Measurements from ENCODE around the gene GBE1. TPM values are rescaled to one million over a fixed set of nuclear protein-coding genes. Genes with fewer than 3 reads are reported as not detected.

The GBE1 gene
- total RNA-seq, 1 experiment from 2014 or later: 35.4 TPM

DNA sequence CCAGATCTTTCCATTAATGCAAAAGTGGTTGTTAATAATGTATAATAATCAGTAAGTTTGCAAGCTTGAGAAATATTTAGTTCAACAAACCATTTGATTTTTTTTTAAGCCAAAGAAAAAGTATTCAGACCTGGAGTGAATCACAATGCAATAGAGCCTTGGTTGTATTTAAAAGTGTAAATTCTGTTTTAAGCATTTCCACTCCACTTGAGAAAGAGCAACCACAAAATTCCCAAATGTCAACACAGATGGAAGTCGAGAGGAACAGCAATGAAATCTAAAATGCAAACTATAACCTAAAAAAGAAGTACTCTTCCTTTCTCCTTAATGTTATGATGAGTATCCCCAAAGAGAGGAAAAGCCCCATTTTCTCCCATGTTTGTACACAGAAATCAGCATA, 20.2 kb downstream of the GBE1 start:
- H3K9me3 ChIP-seq (replicated peaks): no peaks in the 10 kb centered on the region
- peaks cover 59% of the 10 kb centered on the region for H3K4me1 ChIP-seq
- H3K36me3 ChIP-seq: no peaks in the 10 kb centered on the region
- no peak for DNase-seq
- no peaks in the 10 kb centered on the region for H3K27me3 ChIP-seq
- H3K4me3 ChIP-seq: no peak overlapping the region
- peak overlapping the region; percentile 20 for H3K27ac ChIP-seq

DNA sequence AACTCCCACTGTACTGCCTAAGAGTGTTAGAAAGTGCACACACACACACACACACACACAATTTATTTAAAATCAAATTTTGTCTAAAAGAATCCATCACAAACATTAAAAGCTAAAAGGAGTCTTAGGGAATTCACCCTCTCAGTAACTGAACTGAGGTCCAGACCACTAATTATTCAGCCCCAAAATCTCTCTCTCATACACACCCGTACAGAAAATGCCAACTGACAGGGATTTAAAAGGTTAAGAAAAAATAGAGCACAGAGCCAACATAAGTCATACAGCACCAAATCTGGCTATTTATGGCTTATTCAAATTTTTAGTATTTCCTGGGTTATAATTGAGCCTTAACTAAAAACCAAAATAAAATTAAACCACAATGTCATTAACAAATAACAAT, 20.7 kb downstream of the GBE1 start:
- Histone ChIP-seq H3K4me3 (no peak overlapping the region), H3K4me1 (peaks cover 59% of the 10 kb centered on the region), H3K27me3 (no peaks in the 10 kb centered on the region), H3K36me3 (no peaks in the 10 kb centered on the region), H3K27ac (peak overlapping the region; percentile 20; the same call in 1 of the 2 replicates), H3K9me3 (replicated peaks) (no peaks in the 10 kb centered on the region)
- DNase-seq: no peak

DNA sequence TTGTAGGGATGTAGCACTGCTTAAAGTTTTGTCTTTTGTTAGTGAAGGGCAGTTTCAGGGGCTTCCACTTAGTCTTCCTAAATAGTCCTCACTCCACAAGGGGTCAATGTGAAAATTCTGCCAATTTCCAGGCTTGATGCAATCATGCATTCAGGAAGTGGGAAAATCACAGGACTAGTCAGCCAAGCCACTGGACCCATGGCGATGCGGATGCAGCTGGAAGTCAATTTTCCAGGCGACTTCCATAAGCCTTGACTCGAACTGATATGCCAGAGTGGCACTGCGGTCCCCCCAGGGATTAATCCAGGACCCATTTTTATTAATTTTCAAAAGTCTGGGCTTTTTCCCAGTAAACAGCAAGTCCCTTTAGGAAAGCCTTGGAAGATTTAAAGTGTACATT, 26.1 kb downstream of the GBE1 start:
- Histone ChIP-seq H3K27ac (no peak overlapping the region), H3K4me1 (peaks cover 11% of the 10 kb centered on the region)

DNA sequence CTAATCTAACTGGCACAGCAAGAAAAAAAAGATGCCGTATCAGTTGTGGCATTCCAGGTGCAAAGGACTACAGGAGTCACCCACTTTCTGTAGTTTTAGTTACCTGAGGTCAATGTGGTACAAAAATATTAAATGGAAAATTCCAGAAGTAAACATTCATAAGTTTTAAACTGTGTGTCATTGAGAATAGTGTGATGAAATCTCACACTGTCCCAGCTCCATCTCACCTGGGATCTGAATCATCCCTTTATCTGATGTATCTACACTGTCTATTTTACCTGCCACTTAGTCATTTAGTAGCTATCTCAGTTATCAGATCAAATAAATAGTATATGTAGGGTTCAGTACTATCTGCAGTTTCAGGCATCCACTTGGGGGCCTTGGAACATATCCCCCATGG, 26.7 kb downstream of the GBE1 start:
- no peak overlapping the region for H3K4me3 ChIP-seq
- peaks cover 7% of the 10 kb centered on the region for H3K4me1 ChIP-seq
- no peaks in the 10 kb centered on the region for H3K27me3 ChIP-seq
- H3K27ac ChIP-seq: no peak overlapping the region
- H3K9me3 ChIP-seq (replicated peaks): no peaks in the 10 kb centered on the region
- H3K36me3 ChIP-seq: no peaks in the 10 kb centered on the region
- DNase-seq: no peak

More for the DNA sequence above, 26.1 kb downstream of the GBE1 start:
- H3K36me3 ChIP-seq: no peaks in the 10 kb centered on the region
- H3K27me3 ChIP-seq: no peaks in the 10 kb centered on the region
- no peak overlapping the region for H3K4me3 ChIP-seq
- no peaks in the 10 kb centered on the region for H3K9me3 ChIP-seq (replicated peaks)
- no peak for DNase-seq

DNA sequence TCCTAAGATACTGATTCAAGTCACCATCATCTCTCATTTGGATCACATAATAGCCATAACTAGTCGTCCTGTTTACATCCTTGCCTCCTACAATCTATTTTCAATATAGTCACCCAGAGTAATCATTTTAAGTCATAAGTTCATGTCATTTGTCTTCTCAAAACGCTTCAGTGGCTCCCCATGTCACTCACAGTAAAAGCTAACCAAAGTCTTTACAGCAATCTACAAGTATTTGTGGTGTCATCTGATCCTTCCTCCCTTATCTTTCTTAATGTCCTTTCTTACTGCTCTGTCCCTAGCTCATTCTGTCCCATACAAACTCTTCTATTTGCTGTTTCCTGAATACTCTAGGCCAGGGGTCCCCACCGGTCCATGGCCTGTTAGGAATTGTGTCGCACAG, 28.8 kb downstream of the GBE1 start:
- Histone ChIP-seq H3K4me3 (no peak overlapping the region), H3K4me1 (peaks cover 3% of the 10 kb centered on the region; the same call in 1 of the 2 replicates), H3K9me3 (replicated peaks) (no peaks in the 10 kb centered on the region), H3K36me3 (no peaks in the 10 kb centered on the region), H3K27ac (no peak overlapping the region), H3K27me3 (no peaks in the 10 kb centered on the region)
- DNase-seq: no peak

DNA sequence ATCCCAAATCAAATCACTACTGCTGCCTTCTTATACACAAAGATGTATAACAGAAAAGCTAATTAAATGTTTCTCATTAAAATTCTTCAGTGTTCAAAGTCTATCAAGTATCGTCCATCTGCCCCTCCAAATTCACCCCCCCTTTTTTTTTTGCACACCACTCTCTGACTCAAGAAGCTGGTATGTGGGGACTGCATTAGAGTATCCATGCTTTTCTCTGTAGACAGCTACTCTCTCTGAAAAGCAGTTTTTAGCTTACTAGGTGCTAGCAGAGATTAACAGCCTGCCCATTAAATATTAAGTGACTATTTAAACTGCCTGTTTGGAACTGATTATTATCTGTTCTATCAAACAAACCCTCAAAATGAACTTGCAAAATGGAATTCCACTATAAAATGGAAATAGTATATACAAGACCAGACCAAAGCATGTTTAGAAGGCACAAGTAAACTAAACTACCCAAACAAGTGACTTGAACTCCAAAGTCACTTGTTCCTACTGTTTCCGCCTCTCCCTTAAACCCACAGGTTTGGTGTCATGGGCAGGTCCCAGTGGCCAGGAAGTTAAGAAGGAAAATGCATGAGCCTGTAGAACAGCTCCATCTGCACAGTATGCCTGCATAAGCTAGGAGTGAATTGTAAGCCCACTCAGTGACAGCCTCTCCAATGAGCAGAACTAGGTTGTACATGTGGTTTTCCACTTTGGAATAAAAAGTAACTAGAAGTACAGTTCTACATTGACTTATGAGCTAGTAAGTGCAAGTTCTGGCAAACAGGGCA, 32.5 kb downstream of the GBE1 start:
- Histone ChIP-seq H3K36me3 (no peaks in the 10 kb centered on the region), H3K9me3 (replicated peaks) (no peaks in the 10 kb centered on the region), H3K27ac (no peak overlapping the region), H3K27me3 (no peaks in the 10 kb centered on the region), H3K4me3 (no peak overlapping the region), H3K4me1 (no peaks in the 10 kb centered on the region)
- DNase-seq: no peak

DNA sequence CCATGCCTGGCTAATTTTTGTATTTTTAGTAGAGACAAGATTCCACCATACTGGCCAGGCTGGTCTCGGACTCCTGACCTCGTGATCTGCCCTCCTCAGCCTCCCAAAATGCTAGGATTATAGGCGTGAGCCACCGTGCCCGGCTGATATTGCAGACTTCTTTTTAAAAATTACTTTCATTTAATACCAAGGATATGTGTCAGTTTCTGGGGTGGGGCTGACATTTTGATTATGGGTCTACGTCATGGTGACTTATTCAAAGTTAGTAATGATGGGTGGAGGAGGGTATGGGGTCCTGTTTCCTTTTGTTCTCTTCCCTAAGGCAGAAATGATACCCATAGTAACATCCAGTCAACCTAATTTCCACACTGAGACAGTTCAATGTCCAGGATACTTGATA, 34.7 kb downstream of the GBE1 start:
- Histone ChIP-seq H3K4me1 (no peaks in the 10 kb centered on the region; the same call in 1 of the 2 replicates), H3K9me3 (replicated peaks) (no peaks in the 10 kb centered on the region), H3K27ac (no peak overlapping the region), H3K27me3 (no peaks in the 10 kb centered on the region), H3K36me3 (no peaks in the 10 kb centered on the region), H3K4me3 (no peak overlapping the region)
- DNase-seq: no peak

DNA sequence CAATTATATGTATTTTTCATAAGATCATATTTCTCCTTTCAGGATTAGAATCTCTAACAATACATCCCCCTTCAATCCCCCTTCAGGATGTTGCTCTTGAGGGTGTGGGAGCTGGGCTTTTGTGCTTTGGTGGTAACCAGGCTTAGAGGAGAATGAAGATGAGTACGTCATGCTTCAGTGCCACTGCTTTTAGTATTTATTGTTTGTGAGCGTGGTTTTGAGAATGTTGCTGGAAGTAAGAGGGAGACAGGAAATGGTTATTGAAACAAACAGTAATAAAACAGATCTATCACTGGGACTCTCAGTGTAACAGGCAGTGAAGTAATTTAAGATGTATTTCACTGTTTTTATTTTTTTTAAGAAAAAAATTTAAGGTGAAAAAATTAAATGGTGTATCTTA, 35.3 kb downstream of the GBE1 start:
- Histone ChIP-seq H3K36me3 (no peaks in the 10 kb centered on the region), H3K4me1 (no peaks in the 10 kb centered on the region; the same call in 1 of the 2 replicates), H3K27me3 (no peaks in the 10 kb centered on the region), H3K4me3 (no peak overlapping the region), H3K27ac (no peak overlapping the region), H3K9me3 (replicated peaks) (no peaks in the 10 kb centered on the region)
- DNase-seq: no peak

DNA sequence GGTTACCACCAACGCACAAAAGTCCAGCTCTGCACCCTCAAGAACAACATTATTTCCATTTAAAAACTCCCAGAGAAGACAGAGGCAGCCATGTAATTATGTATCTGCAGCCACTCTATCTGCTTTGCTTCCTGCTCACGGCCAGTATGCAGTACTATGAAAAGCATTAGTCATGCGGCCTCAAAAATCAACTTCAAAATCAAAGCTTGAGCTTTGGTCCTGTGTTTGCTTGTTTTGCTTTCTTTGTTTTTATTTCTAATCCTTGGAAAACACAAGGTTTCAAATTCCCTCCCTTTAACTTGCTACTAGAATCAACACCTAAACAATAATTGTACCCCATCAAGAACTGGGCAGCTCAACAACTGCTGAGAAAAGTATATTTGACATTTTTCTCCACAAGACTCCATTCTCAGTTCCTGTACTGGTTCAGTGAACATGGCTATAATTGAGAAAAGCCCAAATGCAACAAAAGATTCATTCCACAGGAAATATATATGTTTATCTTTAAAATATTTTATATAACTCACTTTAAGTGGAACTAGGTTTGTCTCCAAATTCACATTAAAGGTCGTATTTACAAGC, 37.6 kb downstream of the GBE1 start:
- Histone ChIP-seq H3K4me3 (no peak overlapping the region), H3K27me3 (no peaks in the 10 kb centered on the region), H3K36me3 (no peaks in the 10 kb centered on the region), H3K4me1 (no peaks in the 10 kb centered on the region; the same call in 1 of the 2 replicates), H3K9me3 (replicated peaks) (no peaks in the 10 kb centered on the region), H3K27ac (no peak overlapping the region; the same call in 1 of the 2 replicates)
- DNase-seq: peak in 1 of 2 experiments; percentile 16

DNA sequence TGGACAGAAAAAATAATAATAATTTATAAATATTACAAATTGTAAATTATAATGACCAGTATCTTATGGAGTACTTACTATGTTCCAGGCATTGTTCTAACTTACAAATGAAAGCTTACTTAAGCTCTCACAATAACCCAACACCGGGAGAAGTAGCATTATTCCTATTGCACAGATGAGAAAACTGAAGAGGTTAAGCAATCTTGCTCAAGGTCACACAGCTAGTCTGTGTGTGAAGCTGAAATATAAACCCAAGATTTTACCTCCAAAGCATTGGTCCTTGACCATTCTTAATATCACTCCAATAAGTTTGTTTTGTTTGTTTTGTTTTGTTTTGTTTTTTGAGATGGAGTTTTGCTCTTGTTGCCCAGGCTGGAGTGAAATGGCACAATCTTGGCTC, 43.1 kb downstream of the GBE1 start:
- no peak overlapping the region for H3K27ac ChIP-seq
- no peaks in the 10 kb centered on the region for H3K27me3 ChIP-seq
- peaks cover 5% of the 10 kb centered on the region; the same call in 1 of the 2 replicates for H3K4me1 ChIP-seq
- no peak overlapping the region for H3K4me3 ChIP-seq
- DNase-seq: no peak
- H3K36me3 ChIP-seq: no peaks in the 10 kb centered on the region
- no peaks in the 10 kb centered on the region for H3K9me3 ChIP-seq (replicated peaks)

DNA sequence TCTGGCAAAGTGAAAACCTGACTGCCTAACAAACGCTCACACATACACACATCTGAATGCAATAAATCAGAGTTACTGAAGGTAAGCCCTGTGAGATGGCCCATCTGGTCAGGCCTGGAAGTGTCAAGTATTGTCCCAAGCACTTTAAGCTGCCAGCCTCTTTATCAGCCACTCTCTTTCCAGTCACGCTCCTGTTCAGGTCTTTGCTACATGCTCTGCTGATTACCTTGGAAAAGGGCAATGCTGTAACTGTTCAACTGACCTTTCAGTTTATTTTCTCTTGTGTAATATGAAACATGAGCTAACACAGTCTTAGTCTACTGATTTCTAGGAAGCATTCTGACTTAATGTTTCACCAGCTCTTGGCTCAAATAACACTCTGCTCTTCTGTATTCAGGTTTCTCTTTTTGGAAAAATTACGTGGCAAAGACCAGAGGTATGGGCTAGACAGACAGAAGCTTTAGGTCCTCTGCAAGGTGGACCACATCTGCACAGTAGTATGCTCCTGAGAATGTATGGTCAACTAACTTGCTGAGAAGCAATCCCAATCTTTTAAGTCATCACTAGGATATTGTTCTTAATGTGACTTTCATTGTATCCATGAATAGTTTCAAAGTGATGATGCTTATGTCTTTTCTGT, 44.5 kb downstream of the GBE1 start:
- Histone ChIP-seq H3K4me3 (no peak overlapping the region), H3K9me3 (replicated peaks) (no peaks in the 10 kb centered on the region), H3K4me1 (peaks cover 5% of the 10 kb centered on the region; the same call in 1 of the 2 replicates), H3K27ac (no peak overlapping the region), H3K27me3 (no peaks in the 10 kb centered on the region), H3K36me3 (no peaks in the 10 kb centered on the region)
- DNase-seq: peak in 1 of 2 experiments; percentile 24

DNA sequence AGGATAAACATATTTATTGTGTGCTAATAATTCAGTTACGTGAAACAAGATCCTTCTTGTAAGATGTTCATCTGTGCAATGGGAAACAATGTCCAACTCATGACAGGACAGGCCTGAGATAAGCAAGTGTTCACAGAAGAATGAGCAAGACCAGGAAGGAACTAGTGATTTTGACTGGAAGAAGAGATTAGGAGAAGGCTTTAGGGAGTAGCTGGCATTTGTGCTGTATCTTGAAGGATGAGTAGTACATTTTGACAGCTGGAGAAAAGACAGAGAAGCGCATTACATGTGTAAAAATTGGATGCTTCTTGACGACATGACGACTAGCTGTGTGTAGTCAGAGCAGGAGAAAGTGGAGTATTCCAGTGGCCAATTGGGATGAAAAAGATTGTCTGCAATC, 48.4 kb downstream of the GBE1 start:
- peaks cover 5% of the 10 kb centered on the region; the same call in 1 of the 2 replicates for H3K4me1 ChIP-seq
- H3K4me3 ChIP-seq: no peak overlapping the region
- H3K9me3 ChIP-seq (replicated peaks): no peaks in the 10 kb centered on the region
- H3K27ac ChIP-seq: no peak overlapping the region
- no peaks in the 10 kb centered on the region for H3K36me3 ChIP-seq
- no peaks in the 10 kb centered on the region for H3K27me3 ChIP-seq
- DNase-seq: no peak

DNA sequence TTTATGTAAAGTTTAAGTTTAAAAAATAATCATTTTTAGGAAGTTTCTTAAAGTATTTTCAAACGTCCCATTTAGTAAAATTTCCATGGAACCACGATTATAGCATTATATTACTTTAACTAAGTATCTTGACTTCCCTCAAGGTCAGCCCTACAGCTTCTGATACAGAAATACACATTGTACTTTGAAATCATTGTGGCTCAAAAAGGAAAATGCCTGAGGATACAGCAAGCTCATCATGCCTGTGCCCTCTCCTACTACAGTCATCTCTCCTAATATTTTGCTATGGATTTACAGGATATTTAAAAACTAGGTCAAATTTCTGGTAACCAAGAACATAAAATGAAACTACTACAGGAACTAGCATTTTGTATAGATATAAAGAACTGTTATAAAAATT, 51.8 kb downstream of the GBE1 start:
- H3K27me3 ChIP-seq: no peaks in the 10 kb centered on the region
- no peaks in the 10 kb centered on the region for H3K36me3 ChIP-seq
- H3K27ac ChIP-seq: no peak overlapping the region
- no peaks in the 10 kb centered on the region for H3K4me1 ChIP-seq
- no peak for DNase-seq
- H3K9me3 ChIP-seq (replicated peaks): no peaks in the 10 kb centered on the region
- H3K4me3 ChIP-seq: no peak overlapping the region

DNA sequence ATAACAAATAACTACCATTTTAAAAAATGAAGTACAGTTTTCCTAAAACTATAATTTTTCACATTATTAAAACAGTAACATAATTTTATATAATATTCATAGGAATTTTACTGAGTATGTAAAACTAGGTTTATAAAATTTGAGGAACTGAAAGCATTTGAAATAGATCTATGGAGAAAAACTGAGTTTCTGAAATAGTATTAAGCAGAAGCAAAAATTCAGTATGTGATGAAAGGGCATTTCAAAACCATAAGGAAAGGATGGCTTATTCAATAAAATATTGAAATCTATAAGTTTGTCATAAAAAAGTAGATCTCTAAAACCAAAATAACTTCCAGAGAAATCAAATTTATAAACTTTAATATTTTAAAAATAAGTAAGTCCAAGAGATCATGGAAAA, 53.4 kb downstream of the GBE1 start:
- no peaks in the 10 kb centered on the region for H3K4me1 ChIP-seq
- no peak for DNase-seq
- H3K27me3 ChIP-seq: no peaks in the 10 kb centered on the region
- H3K36me3 ChIP-seq: no peaks in the 10 kb centered on the region
- no peaks in the 10 kb centered on the region for H3K9me3 ChIP-seq (replicated peaks)
- no peak overlapping the region for H3K4me3 ChIP-seq
- H3K27ac ChIP-seq: no peak overlapping the region

DNA sequence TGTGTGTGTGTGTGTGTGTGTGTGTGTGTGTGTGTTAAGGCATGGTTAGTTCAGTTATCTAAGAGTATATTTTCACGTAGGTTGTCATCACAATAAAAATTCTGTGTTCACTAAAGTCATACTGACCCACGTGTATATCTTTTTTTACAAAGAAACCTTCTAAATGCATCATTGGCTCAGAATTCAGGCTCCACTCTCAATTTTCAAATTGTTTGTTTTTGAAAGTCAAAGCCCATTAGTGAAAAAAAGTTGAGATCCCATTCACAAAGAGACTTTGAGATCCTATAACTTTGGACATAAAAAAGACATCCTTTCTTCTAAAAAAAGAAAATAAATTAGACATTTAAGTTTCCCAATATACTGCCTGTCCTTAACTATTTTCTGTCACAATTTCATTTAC, 59.3 kb downstream of the GBE1 start:
- H3K4me3 ChIP-seq: no peak overlapping the region
- no peak overlapping the region for H3K27ac ChIP-seq
- no peaks in the 10 kb centered on the region for H3K9me3 ChIP-seq (replicated peaks)
- H3K4me1 ChIP-seq: no peaks in the 10 kb centered on the region
- no peaks in the 10 kb centered on the region for H3K27me3 ChIP-seq
- no peak for DNase-seq
- no peaks in the 10 kb centered on the region for H3K36me3 ChIP-seq

Measured in SJCRH30 (cell line).